Motor neuron (in vitro differentiated cells): Measurements from ENCODE around the gene RAPGEF1. TPM values are rescaled to one million over a fixed set of nuclear protein-coding genes. Genes with fewer than 3 reads are reported as not detected.
"Not testable (repeated sequence)": the region's sequence is repeated elsewhere in the genome, so short reads cannot be mapped to it uniquely, and the experiment has no call there.

ENCODE experiments used
- ATAC-seq, 8 experiments: fragments of 200-7000 bp; cut with Tn5 transposase; replicated peaks in 6 of 8; 2 replicates each; pipeline ENCODE4 v1.8.0; 2021; ENCODE audit warnings: mild to moderate bottlenecking in 8 of 8, moderate library complexity in 8 of 8
- H3K27ac ChIP-seq, 2 donors: fragments of 250-450 bp; sonication (Bioruptor Pico); 2 replicates each; pipeline ENCODE4 v1.9.0; 2021; ENCODE audit warnings: antibody characterized with exemption in 2 of 2, mild to moderate bottlenecking in 2 of 2, moderate library complexity in 1 of 2
- H3K4me1 ChIP-seq, 2 donors: fragments of 250-450 bp; sonication (Bioruptor Pico); replicated peaks in 1 of 2; 2 replicates each; pipeline ENCODE4 v1.6.1; 2021; ENCODE audit warnings: antibody characterized with exemption in 2 of 2, mild to moderate bottlenecking in 2 of 2, moderate library complexity in 1 of 2
- H3K4me3 ChIP-seq, 5 donors: fragments of 250-450 bp; sonication (Bioruptor Pico); 2 replicates each; pipeline ENCODE4 v1.9.0; 2021; ENCODE audit warnings: antibody characterized with exemption in 5 of 5, mild to moderate bottlenecking in 5 of 5, moderate library complexity in 4 of 5
- WGBS, 10 experiments: fragments of 450-650 bp; shearing (Covaris generic); methylation state at CpG; one replicate each; pipeline ENCODE4 v1.0.0; 2022; 5-methylcytosine and 5-hydroxymethylcytosine counted together
- in situ Hi-C, 9 experiments: fragments of 400-800 bp; cut with MboI; loops; one replicate each; pipeline ENCODE4 v1.15.0; 2021; ENCODE audit warnings: low sequenced_read_pairs in 9 of 9, low pct_unique_long_range_greater_than_20kb in 2 of 9; ENCODE audit not compliant: unreplicated experiment in 9 of 9
- total RNA-seq, 8 experiments: library from RNA; unstranded; fragments of 300-600 nt; gene quantifications; 2 replicates each; pipeline versions ENCODE4 v1.2.3 to v1.2.4, GENCODE V29; 2022

Gene RAPGEF1
- total RNA-seq, 8 experiments from 2014 or later = 15.4 to 42.0 (median 24.9) TPM

GRCh38 chr9:131690941-131691573 is 48.8 kb downstream of the RAPGEF1 start:
- no peak for ATAC-seq
- WGBS, 10 experiments = 83 to 100% (median 97%) methylated on average over 1 to 3 of the region's 3 CpGs; no CpG with 5 or more reads in 1 of the 10 experiments
- Histone ChIP-seq H3K4me1 (peaks cover 11% of the 10 kb centered on the region in 2 donors), H3K4me3 (no peak overlapping the region), H3K27ac (no peak overlapping the region)
- in situ Hi-C loops = no loop called here

DNA sequence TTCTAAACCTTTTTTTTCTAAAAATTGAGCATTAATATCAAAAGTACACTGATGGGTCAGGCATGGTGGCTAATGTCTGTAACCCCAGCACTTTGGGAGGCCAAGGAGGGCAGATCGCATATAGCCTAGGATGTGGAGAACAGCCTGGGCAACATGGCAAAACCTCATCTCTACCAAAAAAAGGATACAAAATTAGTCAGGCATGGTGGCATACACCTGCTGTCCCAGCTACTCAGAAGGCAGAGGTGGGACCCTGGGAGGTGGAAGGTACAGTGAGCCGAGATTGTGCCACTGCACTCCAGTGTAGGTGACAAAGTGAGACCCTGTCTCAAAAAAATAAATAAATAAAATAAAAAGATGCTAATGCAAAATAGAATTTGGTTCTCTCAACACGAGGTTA is 49.4 kb downstream of the RAPGEF1 start:
- peaks cover 5 to 6% of the 10 kb centered on the region in 2 donors for H3K4me1 ChIP-seq
- no peak overlapping the region for H3K4me3 ChIP-seq
- in situ Hi-C loops = no loop called here
- WGBS, 10 experiments = 50 to 100% (median 80%) methylated on average over 1 to 3 of the region's 3 CpGs
- H3K27ac ChIP-seq = no peak overlapping the region
- no peak for ATAC-seq

DNA sequence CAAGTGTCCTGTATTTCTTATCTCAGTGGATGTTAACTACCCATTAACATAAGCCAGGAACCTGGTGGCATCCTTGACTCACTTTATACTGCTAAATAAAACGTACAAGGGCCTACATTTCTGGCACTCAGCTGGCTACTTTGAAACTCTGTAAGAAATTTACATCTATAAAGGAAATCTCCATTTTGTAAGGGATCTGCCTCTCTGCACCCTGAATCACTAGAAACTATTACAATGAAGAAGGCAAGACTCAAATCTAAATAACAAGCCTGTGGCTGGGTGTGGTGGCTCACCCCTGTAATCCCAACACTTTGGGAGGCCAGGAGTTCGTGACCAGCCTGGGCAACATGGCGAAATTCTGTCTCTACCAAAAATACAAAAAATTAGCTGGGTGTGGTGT is 51.5 kb downstream of the RAPGEF1 start:
- in situ Hi-C loops = no loop called here
- ATAC-seq = peak in 2 of 8 experiments; percentile 69 to 88
- Histone ChIP-seq H3K4me1 (peaks cover 0 to 2% of the 10 kb centered on the region in 2 donors), H3K4me3 (no peak overlapping the region), H3K27ac (no peak overlapping the region)
- 0 to 100% (median 73%) methylated on average over 1 to 3 of the region's 3 CpGs; no CpG with 5 or more reads in 2 of the 10 experiments for WGBS, 10 experiments

- 80 to 100% (median 94%) methylated on average over 2 to 11 of the region's 15 CpGs; no CpG with 5 or more reads in 2 of the 10 experiments for WGBS, 10 experiments
- no peak overlapping the region for H3K27ac ChIP-seq
- no peak overlapping the region for H3K4me3 ChIP-seq
- H3K4me1 ChIP-seq = peaks cover 15 to 24% of the 10 kb centered on the region in 2 donors
- in situ Hi-C loops = no loop called here
- no peak for ATAC-seq
Observed at GRCh38 chr9:131685753-131686706, 53.8 kb downstream of the RAPGEF1 start.

GRCh38 chr9:131683094-131683493 is 56.8 kb downstream of the RAPGEF1 start:
- peaks cover 27 to 35% of the 10 kb centered on the region in 2 donors for H3K4me1 ChIP-seq
- in situ Hi-C loops, ATAC-seq, H3K27ac ChIP-seq, H3K4me3 ChIP-seq: not testable (repeated sequence)
- 92 to 100% (median 97%) methylated on average over 1 to 4 of the region's 4 CpGs; no CpG with 5 or more reads in 3 of the 10 experiments for WGBS, 10 experiments

- WGBS, 10 experiments = 32 to 100% (median 66%) methylated on average over 3 to 11 of the region's 11 CpGs
- Histone ChIP-seq H3K4me3 (no peak overlapping the region), H3K4me1 (peaks cover 27 to 35% of the 10 kb centered on the region in 2 donors), H3K27ac (peak overlapping the region in 1 of 2 donors; percentile 50)
- no peak for ATAC-seq
- in situ Hi-C loops = no loop called here
Observed at GRCh38 chr9:131682261-131682660, 57.6 kb downstream of the RAPGEF1 start.

DNA sequence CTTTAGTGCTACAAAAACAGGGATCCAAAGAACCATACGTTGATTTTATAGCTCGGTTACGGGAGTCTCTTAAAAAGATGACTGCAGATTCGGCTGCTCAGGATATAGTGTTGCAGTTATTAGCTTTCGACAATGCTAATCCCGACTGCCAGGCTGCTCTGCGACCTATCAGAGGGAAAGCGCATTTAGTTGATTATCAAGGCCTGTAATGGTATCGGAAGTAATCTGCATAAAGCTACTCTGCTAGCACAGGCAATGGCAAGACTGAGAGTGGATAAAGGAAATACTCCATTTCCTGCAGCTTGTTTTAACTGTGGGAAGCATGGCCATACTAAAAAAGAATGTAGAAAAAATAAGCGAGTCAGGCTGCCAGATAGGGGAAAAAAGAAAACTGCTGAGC is 58.0 kb downstream of the RAPGEF1 start:
- peak overlapping the region in 1 of 2 donors; percentile 50 for H3K27ac ChIP-seq
- in situ Hi-C loops, ATAC-seq: not testable (repeated sequence)
- WGBS, 10 experiments = 20 to 88% (median 58%) methylated on average over 3 to 10 of the region's 10 CpGs; no CpG with 5 or more reads in 1 of the 10 experiments
- peaks cover 27 to 35% of the 10 kb centered on the region in 2 donors for H3K4me1 ChIP-seq
- peak overlapping the region in 1 of 5 donors; percentile 7 for H3K4me3 ChIP-seq

- in situ Hi-C loops, ATAC-seq, H3K27ac ChIP-seq, H3K4me3 ChIP-seq: not testable (repeated sequence)
- peaks cover 27 to 35% of the 10 kb centered on the region in 2 donors for H3K4me1 ChIP-seq
- 75 to 100% (median 96%) methylated on average over 1 to 4 of the region's 5 CpGs; no CpG with 5 or more reads in 6 of the 10 experiments for WGBS, 10 experiments
Observed at GRCh38 chr9:131681108-131681507, 58.8 kb downstream of the RAPGEF1 start.

- 69 to 100% (median 99%) methylated on average over 1 to 9 of the region's 12 CpGs for WGBS, 10 experiments
Observed at GRCh38 chr9:131679261-131680020, 60.4 kb downstream of the RAPGEF1 start.

DNA sequence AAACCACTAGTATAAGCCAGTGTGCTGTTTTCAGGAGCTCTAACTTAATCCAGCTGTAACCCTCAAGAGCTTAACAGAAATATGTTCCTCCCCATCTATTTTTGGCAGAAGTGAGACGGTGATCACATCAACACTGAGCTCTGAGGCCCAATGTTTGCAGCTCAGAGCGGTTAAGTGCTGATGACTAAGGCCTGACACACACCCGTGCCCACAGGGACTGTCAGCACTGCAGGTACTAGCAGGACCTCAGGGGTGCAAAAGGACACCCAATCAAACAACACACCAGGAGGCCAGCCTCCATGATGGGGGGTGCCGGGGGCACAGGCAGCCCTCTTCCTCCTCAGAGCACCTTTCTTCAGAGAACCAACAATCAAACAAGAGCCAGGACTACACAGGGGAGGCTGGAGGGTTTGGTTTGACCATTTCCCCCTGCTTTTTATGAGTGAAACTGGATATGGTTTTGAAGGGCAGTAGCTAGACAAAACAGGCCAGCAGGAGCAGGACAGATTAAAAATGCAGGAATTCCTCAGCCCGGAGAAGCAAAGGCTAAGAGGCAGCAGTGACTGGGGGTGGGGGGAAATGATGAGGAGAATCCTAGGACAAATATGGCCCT is 61.3 kb downstream of the RAPGEF1 start:
- Histone ChIP-seq H3K27ac (no peak overlapping the region), H3K4me3 (no peak overlapping the region), H3K4me1 (peaks cover 27 to 35% of the 10 kb centered on the region in 2 donors)
- in situ Hi-C loops = no loop called here
- WGBS, 10 experiments = 0 to 83% (median 43%) methylated on average over 1 to 4 of the region's 5 CpGs; no CpG with 5 or more reads in 2 of the 10 experiments
- ATAC-seq = peak; percentile 74 to 98 (median 92)

More at GRCh38 chr9:131679261-131680020, 60.4 kb downstream of the RAPGEF1 start:
- H3K4me3 ChIP-seq = no peak overlapping the region
- ATAC-seq = no peak
- no peak overlapping the region for H3K27ac ChIP-seq
- peaks cover 27 to 35% of the 10 kb centered on the region in 2 donors for H3K4me1 ChIP-seq
- in situ Hi-C loops = no loop called here

DNA sequence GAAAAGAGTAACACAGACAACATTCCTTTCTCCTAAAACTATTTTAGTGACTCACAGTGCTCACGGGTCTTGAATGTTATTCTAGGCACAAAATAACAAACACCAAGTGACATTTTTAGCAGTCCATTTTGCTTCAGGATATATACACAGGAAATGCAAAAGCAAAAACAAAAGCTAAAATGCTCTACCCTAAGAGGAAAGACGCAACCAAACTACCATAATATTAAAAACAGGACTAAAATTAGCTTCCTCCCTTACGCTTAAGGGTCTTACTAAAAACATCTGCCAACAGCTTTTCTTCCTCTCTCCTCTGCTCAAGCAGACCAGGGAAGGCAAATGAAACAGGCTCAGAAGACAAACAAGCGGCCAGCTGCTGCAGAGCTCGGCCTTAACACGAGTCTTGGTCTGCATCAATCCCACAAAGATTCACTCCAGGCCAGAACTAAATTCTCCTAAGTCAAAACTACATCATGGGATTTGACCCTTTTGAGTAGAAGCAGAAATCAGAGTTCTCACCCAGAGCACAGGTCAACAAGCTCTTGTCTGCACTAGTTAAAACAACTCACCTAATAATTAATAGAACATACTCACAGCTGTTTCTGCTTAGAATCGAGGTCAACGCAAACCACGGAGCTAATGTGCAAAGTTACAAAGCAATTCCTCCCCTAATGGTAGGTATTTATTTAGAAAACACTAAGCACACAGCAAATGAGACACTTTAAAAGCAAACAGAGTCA is 62.3 kb downstream of the RAPGEF1 start:
- no peak overlapping the region for H3K27ac ChIP-seq

More for the DNA sequence above, 62.3 kb downstream of the RAPGEF1 start:
- Histone ChIP-seq H3K4me1 (peaks cover 27% of the 10 kb centered on the region in 2 donors), H3K4me3 (no peak overlapping the region)
- peak in 3 of 8 experiments; percentile 15 to 71 (median 22) for ATAC-seq
- WGBS, 10 experiments = 0 to 90% (median 74%) methylated on average over 1 to 9 of the region's 9 CpGs
- in situ Hi-C loops = no loop called here
